ENCODE data around the gene CARD11.

DNA sequence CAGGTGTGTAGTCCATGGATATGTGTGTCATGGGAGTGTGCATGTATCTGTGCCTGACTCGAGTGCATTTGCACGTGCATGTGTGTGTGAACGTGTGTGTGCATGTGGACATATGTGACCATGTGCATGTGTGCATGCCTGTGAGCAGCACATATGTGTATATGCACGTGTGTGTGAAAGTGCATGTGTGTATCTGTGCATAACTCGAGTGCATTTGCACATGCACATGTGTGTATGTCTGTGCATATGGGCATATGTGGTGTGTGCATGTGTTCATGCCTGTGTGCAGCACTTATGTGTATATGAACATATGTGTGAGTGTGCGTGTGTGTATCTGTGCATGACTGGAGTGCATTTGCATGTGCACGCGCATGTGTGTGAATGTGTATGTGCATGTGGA lies 164.3 kb downstream of the CARD11 start:
- TF ChIP-seq, protein P1, sequence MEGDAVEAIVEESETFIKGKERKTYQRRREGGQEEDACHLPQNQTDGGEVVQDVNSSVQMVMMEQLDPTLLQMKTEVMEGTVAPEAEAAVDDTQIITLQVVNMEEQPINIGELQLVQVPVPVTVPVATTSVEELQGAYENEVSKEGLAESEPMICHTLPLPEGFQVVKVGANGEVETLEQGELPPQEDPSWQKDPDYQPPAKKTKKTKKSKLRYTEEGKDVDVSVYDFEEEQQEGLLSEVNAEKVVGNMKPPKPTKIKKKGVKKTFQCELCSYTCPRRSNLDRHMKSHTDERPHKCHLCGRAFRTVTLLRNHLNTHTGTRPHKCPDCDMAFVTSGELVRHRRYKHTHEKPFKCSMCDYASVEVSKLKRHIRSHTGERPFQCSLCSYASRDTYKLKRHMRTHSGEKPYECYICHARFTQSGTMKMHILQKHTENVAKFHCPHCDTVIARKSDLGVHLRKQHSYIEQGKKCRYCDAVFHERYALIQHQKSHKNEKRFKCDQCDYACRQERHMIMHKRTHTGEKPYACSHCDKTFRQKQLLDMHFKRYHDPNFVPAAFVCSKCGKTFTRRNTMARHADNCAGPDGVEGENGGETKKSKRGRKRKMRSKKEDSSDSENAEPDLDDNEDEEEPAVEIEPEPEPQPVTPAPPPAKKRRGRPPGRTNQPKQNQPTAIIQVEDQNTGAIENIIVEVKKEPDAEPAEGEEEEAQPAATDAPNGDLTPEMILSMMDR (IDR thresholded peaks at IDR 0.05), result no peak
- TF ChIP-seq POLR2A (IDR thresholded peaks at IDR 0.05), result no peak
